GM12873 (cell line): ENCODE measurements around the gene CDK16.

ENCODE experiments used
- CTCF ChIP-seq: IDR thresholded peaks from 2 replicates; pipeline ENCODE4 v1.5.1; 2012; ENCODE audit warnings: low read depth, mild to moderate bottlenecking, moderate library complexity, low read length, control low read depth; ENCODE audit not compliant: insufficient read depth; ENCODE audit errors: missing control alignments

The CDK16 gene

GRCh38 chrX:47179221-47179927, 39.1 kb upstream of the CDK16 start:
- no peak for TF ChIP-seq CTCF

GRCh38 chrX:47179928-47180255, 38.6 kb upstream of the CDK16 start:
- TF ChIP-seq CTCF: no peak

GRCh38 chrX:47180346-47180745, 38.1 kb upstream of the CDK16 start:
- TF ChIP-seq CTCF: no peak

GRCh38 chrX:47181301-47181700, 37.2 kb upstream of the CDK16 start:
- TF ChIP-seq CTCF: no peak

GRCh38 chrX:47182106-47182700, 36.3 kb upstream of the CDK16 start:
- no peak for TF ChIP-seq CTCF

GRCh38 chrX:47184486-47184885, 34.0 kb upstream of the CDK16 start:
- no peak for TF ChIP-seq CTCF

- TF ChIP-seq CTCF: no peak
These were observed 33.2 kb upstream of the CDK16 start for GRCh38 chrX:47185241-47185640.
